MM.1S (cell line): ENCODE results near the gene CDK8.

ENCODE experiments used
- EZH2 ChIP-seq: fragments of 300-600 bp; sonication (generic); optimal IDR thresholded peaks from 2 replicates; pipeline ENCODE3; 2017; ENCODE audit warnings: low read depth, mild to moderate bottlenecking, antibody characterized with exemption, low read length, mixed read lengths
- TF ChIP-seq, protein P1 (sequence below): fragments of 300-600 bp; sonication (generic); IDR thresholded peaks from 2 replicates; pipeline ENCODE4 v1.5.1; 2016; ENCODE audit warnings: antibody characterized with exemption, low read length, mixed read lengths

DNA sequence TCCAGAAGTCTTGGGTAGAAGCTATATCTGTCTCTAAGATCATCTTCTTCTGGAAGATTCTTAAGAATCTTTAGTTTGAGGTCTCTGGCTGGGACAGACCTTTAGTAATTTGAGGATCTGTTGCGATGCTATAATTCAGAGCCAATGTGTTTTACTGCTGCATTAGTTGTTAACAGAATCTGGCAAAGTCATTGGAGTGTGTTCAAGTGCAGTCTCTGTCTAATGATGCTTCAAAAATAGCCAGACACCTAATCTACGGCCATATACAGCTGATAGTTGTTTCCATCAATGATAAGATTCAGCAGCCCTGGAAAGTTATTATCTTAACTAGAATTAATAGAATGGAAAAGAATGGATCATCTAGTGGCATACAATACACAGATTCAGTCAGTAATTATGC, 72.6 kb downstream of the CDK8 start:
- TF ChIP-seq, protein P1, sequence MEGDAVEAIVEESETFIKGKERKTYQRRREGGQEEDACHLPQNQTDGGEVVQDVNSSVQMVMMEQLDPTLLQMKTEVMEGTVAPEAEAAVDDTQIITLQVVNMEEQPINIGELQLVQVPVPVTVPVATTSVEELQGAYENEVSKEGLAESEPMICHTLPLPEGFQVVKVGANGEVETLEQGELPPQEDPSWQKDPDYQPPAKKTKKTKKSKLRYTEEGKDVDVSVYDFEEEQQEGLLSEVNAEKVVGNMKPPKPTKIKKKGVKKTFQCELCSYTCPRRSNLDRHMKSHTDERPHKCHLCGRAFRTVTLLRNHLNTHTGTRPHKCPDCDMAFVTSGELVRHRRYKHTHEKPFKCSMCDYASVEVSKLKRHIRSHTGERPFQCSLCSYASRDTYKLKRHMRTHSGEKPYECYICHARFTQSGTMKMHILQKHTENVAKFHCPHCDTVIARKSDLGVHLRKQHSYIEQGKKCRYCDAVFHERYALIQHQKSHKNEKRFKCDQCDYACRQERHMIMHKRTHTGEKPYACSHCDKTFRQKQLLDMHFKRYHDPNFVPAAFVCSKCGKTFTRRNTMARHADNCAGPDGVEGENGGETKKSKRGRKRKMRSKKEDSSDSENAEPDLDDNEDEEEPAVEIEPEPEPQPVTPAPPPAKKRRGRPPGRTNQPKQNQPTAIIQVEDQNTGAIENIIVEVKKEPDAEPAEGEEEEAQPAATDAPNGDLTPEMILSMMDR = no peak
- TF ChIP-seq EZH2 = no peak
